ENCODE measurements around the gene TAS2R60.
"Not testable (repeated sequence)": the region's sequence is repeated elsewhere in the genome, so short reads cannot be mapped to it uniquely, and the experiment has no call there.

The TAS2R60 gene

GRCh38 chr7:143444063-143444782 is 970 bp downstream of the TAS2R60 start:
- DNase-seq (ENCODE audit: low read depth in 3 of 3) = no peak

- DNase-seq (ENCODE audit: low read depth in 3 of 3) = no peak
Observed at GRCh38 chr7:143444785-143445184, 1.5 kb downstream of the TAS2R60 start.

GRCh38 chr7:143447466-143447865 is 4.2 kb downstream of the TAS2R60 start:
- no peak for DNase-seq (ENCODE audit: low read depth in 3 of 3)

- no peak for DNase-seq (ENCODE audit: low read depth in 3 of 3)
Observed at GRCh38 chr7:143448429-143448828, 5.2 kb downstream of the TAS2R60 start.

- no peak for DNase-seq (ENCODE audit: low read depth in 3 of 3)
Observed at GRCh38 chr7:143449793-143450192, 6.5 kb downstream of the TAS2R60 start.

GRCh38 chr7:143451122-143451521 is 7.9 kb downstream of the TAS2R60 start:
- no peak for DNase-seq (ENCODE audit: low read depth in 3 of 3)

- no peak for DNase-seq (ENCODE audit: low read depth in 3 of 3)
Observed at GRCh38 chr7:143451746-143452145, 8.5 kb downstream of the TAS2R60 start.

GRCh38 chr7:143452495-143452894 is 9.2 kb downstream of the TAS2R60 start:
- no peak for DNase-seq (ENCODE audit: low read depth in 3 of 3)

GRCh38 chr7:143454091-143454680 is 10.9 kb downstream of the TAS2R60 start:
- DNase-seq (ENCODE audit: low read depth in 3 of 3) = no peak

- DNase-seq (ENCODE audit: low read depth in 3 of 3) = no peak
Observed at GRCh38 chr7:143455491-143455890, 12.2 kb downstream of the TAS2R60 start.

GRCh38 chr7:143455942-143456341 is 12.7 kb downstream of the TAS2R60 start:
- DNase-seq (ENCODE audit: low read depth in 3 of 3) = no peak

GRCh38 chr7:143456992-143457793 is 13.9 kb downstream of the TAS2R60 start:
- DNase-seq (ENCODE audit: low read depth in 3 of 3) = no peak

GRCh38 chr7:143458263-143458662 is 15.0 kb downstream of the TAS2R60 start:
- DNase-seq (ENCODE audit: low read depth in 3 of 3) = no peak

GRCh38 chr7:143458681-143459080 is 15.4 kb downstream of the TAS2R60 start:
- DNase-seq (ENCODE audit: low read depth in 3 of 3) = no peak

- DNase-seq (ENCODE audit: low read depth in 3 of 3) = no peak
Observed at GRCh38 chr7:143459359-143459758, 16.1 kb downstream of the TAS2R60 start.

GRCh38 chr7:143460271-143460979 is 17.2 kb downstream of the TAS2R60 start:
- DNase-seq (ENCODE audit: low read depth in 3 of 3) = no peak

GRCh38 chr7:143462045-143462444 is 18.8 kb downstream of the TAS2R60 start:
- DNase-seq (ENCODE audit: low read depth in 3 of 3) = no peak

GRCh38 chr7:143463556-143463955 is 20.3 kb downstream of the TAS2R60 start:
- DNase-seq (ENCODE audit: low read depth in 3 of 3) = no peak

GRCh38 chr7:143463957-143464356 is 20.7 kb downstream of the TAS2R60 start:
- DNase-seq (ENCODE audit: low read depth in 3 of 3) = no peak

GRCh38 chr7:143467724-143468123 is 24.5 kb downstream of the TAS2R60 start:
- no peak for DNase-seq (ENCODE audit: low read depth in 3 of 3)

- DNase-seq (ENCODE audit: low read depth in 3 of 3) = not testable (repeated sequence)
Observed at GRCh38 chr7:143472071-143472689, 28.9 kb downstream of the TAS2R60 start.
